Measurements from ENCODE around the gene GRIK1. TPM values are rescaled to one million over a fixed set of nuclear protein-coding genes. Genes with fewer than 3 reads are reported as not detected.

GRIK1 gene
- total RNA-seq, 4 donors from 2014 or later: not detected

- Histone ChIP-seq H3K4me1 (no peaks in the 10 kb centered on the region), H3K9me3 (no peaks in the 10 kb centered on the region), H3K4me3 (no peak overlapping the region), H3K36me3 (no peaks in the 10 kb centered on the region), H3K27ac (no peak overlapping the region), H3K27me3 (no peaks in the 10 kb centered on the region)
- DNase-seq: no peak
- in situ Hi-C loops (cut with MboI; ENCODE audit: low pct_ligation_motif_present in 1 of 4, low pct_unique_long_range_greater_than_20kb in 1 of 4, low sequenced_read_pairs in 3 of 4) (no loop called here), intact Hi-C loops (cut with DNase I; ENCODE audit: low total_unique reads) (no loop called here)
- 49 to 72% methylated on average over 2 of the region's 2 CpGs for WGBS, 2 donors (ENCODE audit: low coverage in 1 of 2)
- no peak for TF ChIP-seq POLR2AphosphoS5 (IDR thresholded peaks at IDR 0.05)
- TF ChIP-seq EP300 (IDR thresholded peaks at IDR 0.05; ENCODE audit: low read depth): no peak
- no peak for TF ChIP-seq CTCF (IDR thresholded peaks at IDR 0.05)
- no peak for TF ChIP-seq POLR2A (IDR thresholded peaks at IDR 0.05)
Observed at GRCh38 chr21:29638761-29639327, 301.0 kb downstream of the GRIK1 start.

- Histone ChIP-seq H3K27me3 (no peaks in the 10 kb centered on the region), H3K4me1 (no peaks in the 10 kb centered on the region), H3K4me3 (no peak overlapping the region), H3K27ac (no peak overlapping the region), H3K36me3 (no peaks in the 10 kb centered on the region), H3K9me3 (no peaks in the 10 kb centered on the region)
- DNase-seq: no peak
- no peak for TF ChIP-seq POLR2A (IDR thresholded peaks at IDR 0.05)
- TF ChIP-seq CTCF (IDR thresholded peaks at IDR 0.05): no peak
- no peak for TF ChIP-seq POLR2AphosphoS5 (IDR thresholded peaks at IDR 0.05)
- TF ChIP-seq EP300 (IDR thresholded peaks at IDR 0.05; ENCODE audit: low read depth): no peak
- intact Hi-C loops (cut with DNase I; ENCODE audit: low total_unique reads): no loop called here
- 78 to 82% methylated on average over 7 of the region's 7 CpGs for WGBS, 2 donors (ENCODE audit: low coverage in 1 of 2)
- in situ Hi-C loops (cut with MboI; ENCODE audit: low pct_ligation_motif_present in 1 of 4, low pct_unique_long_range_greater_than_20kb in 1 of 4, low sequenced_read_pairs in 3 of 4): no loop called here
Observed at GRCh38 chr21:29638138-29638537, 301.7 kb downstream of the GRIK1 start.

GRCh38 chr21:29637553-29637952 is 302.2 kb downstream of the GRIK1 start:
- WGBS, 2 donors (ENCODE audit: low coverage in 1 of 2): 82% methylated on average over 4 of the region's 4 CpGs; no CpG with 5 or more reads in 1 of the 2 donors

GRCh38 chr21:29637134-29637533 is 302.7 kb downstream of the GRIK1 start:
- WGBS, 2 donors (ENCODE audit: low coverage in 1 of 2): 76 to 90% methylated on average over 2 to 4 of the region's 4 CpGs
- Histone ChIP-seq H3K36me3 (no peaks in the 10 kb centered on the region), H3K9me3 (no peaks in the 10 kb centered on the region), H3K4me3 (no peak overlapping the region), H3K27ac (no peak overlapping the region), H3K4me1 (no peaks in the 10 kb centered on the region), H3K27me3 (no peaks in the 10 kb centered on the region)
- in situ Hi-C loops (cut with MboI; ENCODE audit: low pct_ligation_motif_present in 1 of 4, low pct_unique_long_range_greater_than_20kb in 1 of 4, low sequenced_read_pairs in 3 of 4): no loop called here
- DNase-seq: no peak
- intact Hi-C loops (cut with DNase I; ENCODE audit: low total_unique reads): no loop called here
- no peak for TF ChIP-seq POLR2AphosphoS5 (IDR thresholded peaks at IDR 0.05)
- TF ChIP-seq POLR2A (IDR thresholded peaks at IDR 0.05): no peak
- no peak for TF ChIP-seq CTCF (IDR thresholded peaks at IDR 0.05)
- no peak for TF ChIP-seq EP300 (IDR thresholded peaks at IDR 0.05; ENCODE audit: low read depth)

More at GRCh38 chr21:29637553-29637952, 302.2 kb downstream of the GRIK1 start:
- Histone ChIP-seq H3K27ac (no peak overlapping the region), H3K27me3 (no peaks in the 10 kb centered on the region), H3K36me3 (no peaks in the 10 kb centered on the region), H3K4me3 (no peak overlapping the region), H3K4me1 (no peaks in the 10 kb centered on the region), H3K9me3 (no peaks in the 10 kb centered on the region)
- TF ChIP-seq CTCF (IDR thresholded peaks at IDR 0.05) (no peak), POLR2A (IDR thresholded peaks at IDR 0.05) (no peak), EP300 (IDR thresholded peaks at IDR 0.05; ENCODE audit: low read depth) (no peak), POLR2AphosphoS5 (IDR thresholded peaks at IDR 0.05) (no peak)
- in situ Hi-C loops (cut with MboI; ENCODE audit: low pct_ligation_motif_present in 1 of 4, low pct_unique_long_range_greater_than_20kb in 1 of 4, low sequenced_read_pairs in 3 of 4): no loop called here
- intact Hi-C loops (cut with DNase I; ENCODE audit: low total_unique reads): no loop called here
- DNase-seq: no peak
